Measurements from ENCODE around the gene GGA2.
"Not testable (repeated sequence)": the region's sequence is repeated elsewhere in the genome, so short reads cannot be mapped to it uniquely, and the experiment has no call there.

GGA2 gene

DNA sequence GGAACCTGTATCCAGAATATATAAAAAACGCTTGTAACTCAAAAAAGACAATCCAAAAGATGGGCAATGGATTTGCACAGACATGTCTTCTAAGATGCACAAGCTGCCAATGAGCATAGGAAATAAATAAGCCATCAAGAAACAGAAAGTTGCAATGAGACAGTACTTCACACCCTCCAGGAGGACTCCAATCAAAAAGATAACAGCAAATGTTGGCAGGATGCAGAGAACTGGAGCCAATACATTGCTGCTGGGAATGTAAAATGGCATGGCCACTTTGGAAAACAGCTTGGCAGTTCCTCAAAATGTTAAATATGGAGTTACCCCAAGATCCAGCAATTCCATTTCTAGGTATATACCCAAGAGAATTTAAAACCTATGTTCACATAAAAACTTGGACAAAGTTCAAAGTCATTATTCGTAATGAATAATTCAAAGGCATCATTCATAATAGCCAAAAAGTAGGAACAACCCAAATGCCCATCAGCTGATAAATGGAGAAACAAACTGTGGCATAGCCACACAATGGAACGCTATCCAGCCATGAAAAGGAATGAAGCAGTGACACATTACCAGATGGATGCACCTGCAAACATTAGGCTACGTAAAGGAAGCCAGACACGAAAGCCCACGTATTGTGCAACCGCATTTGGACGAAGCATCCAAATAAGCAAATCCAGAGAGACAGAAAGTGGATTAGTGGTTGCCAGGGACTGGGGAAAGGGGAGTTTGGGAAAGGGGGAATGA lies 25.6 kb downstream of the GGA2 start:
- in situ Hi-C loops (cut with HindIII; ENCODE audit: low pct_ligation_motif_present, low sequenced_read_pairs), result no loop called here
- DNase-seq, result no peak

DNA sequence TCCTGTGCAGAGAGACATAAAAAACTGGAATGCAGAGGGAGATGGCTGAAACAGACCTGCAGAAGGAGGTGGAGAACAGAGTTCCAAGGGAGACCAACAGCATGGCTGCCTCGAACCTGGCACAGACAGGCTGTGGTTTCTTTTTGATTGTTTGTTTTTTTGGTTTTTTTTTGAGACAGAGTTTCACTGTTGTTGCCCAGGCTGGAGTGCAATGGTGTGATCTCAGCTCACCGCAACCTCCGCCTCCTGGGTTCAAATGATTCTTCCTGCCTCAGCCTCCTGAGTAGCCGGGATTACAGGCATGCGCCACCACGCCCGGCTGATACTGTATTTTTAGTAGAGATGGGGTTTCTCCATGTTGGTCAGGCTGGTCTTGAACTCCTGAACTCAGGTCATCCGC lies 26.8 kb downstream of the GGA2 start:
- peaks cover 80% of the 10 kb centered on the region for H3K36me3 ChIP-seq (replicated peaks)
- in situ Hi-C loops (cut with HindIII; ENCODE audit: low pct_ligation_motif_present, low sequenced_read_pairs); H3K4me3 ChIP-seq (ENCODE audit: low read depth, low read length); H3K27me3 ChIP-seq (replicated peaks); H3K27ac ChIP-seq; DNase-seq: not testable (repeated sequence)

More for the DNA sequence above, 25.6 kb downstream of the GGA2 start:
- H3K27me3 ChIP-seq (replicated peaks), result no peaks in the 10 kb centered on the region
- H3K27ac ChIP-seq, result no peak overlapping the region
- H3K4me3 ChIP-seq (ENCODE audit: low read depth, low read length), result no peak overlapping the region
- TF ChIP-seq, protein P1, sequence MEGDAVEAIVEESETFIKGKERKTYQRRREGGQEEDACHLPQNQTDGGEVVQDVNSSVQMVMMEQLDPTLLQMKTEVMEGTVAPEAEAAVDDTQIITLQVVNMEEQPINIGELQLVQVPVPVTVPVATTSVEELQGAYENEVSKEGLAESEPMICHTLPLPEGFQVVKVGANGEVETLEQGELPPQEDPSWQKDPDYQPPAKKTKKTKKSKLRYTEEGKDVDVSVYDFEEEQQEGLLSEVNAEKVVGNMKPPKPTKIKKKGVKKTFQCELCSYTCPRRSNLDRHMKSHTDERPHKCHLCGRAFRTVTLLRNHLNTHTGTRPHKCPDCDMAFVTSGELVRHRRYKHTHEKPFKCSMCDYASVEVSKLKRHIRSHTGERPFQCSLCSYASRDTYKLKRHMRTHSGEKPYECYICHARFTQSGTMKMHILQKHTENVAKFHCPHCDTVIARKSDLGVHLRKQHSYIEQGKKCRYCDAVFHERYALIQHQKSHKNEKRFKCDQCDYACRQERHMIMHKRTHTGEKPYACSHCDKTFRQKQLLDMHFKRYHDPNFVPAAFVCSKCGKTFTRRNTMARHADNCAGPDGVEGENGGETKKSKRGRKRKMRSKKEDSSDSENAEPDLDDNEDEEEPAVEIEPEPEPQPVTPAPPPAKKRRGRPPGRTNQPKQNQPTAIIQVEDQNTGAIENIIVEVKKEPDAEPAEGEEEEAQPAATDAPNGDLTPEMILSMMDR (IDR thresholded peaks at IDR 0.05; ENCODE audit: low read depth, low read length, missing control alignments), result no peak
- H3K36me3 ChIP-seq (replicated peaks), result peaks cover 79% of the 10 kb centered on the region

DNA sequence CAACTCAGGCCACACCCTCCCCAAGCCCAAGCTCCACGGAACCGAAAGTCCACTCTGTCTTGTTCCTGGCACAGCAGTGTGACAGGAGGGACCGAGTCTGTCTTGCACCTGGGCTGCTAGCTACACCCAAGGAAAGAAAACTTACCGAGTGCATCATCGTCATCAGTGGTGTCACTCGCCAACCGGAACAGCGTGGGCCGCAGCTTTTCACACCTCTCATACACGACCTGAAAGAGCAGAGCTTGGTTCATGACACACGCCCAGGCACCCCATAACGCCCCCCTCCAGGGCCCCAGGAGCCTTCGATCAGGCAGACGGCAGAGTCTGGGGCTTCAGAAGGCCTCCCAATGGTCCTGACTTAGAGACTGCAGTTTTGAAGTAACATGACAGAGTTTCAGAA lies 27.5 kb downstream of the GGA2 start:
- Histone ChIP-seq H3K4me3 (ENCODE audit: low read depth, low read length) (no peak overlapping the region), H3K36me3 (replicated peaks) (peaks cover 77% of the 10 kb centered on the region), H3K27ac (no peak overlapping the region), H3K27me3 (replicated peaks) (no peaks in the 10 kb centered on the region)
- in situ Hi-C loops (cut with HindIII; ENCODE audit: low pct_ligation_motif_present, low sequenced_read_pairs), result no loop called here
- TF ChIP-seq, protein P1 (IDR thresholded peaks at IDR 0.05; ENCODE audit: low read depth, low read length, missing control alignments), result no peak
- no peak for DNase-seq

DNA sequence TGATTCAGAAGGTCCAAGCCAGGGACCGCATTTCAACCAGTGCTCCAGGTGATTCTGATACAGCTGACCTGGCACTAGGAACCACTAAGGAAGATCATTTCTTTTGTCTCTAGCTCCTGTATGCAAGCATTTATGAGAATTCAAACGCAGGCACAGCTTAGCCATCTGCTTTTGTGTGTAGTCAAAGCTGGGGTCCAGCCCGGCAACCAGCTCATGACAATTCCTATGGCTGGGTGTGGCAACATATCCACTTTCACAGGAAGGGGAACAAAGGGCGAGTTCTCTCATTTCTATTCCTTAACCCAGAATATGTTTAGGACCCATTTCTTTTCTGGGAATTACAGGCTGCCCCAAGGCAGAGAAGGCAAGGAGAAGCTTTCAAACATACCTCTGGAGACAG lies 30.0 kb downstream of the GGA2 start:
- H3K36me3 ChIP-seq (replicated peaks), result peaks cover 60% of the 10 kb centered on the region
- in situ Hi-C loops (cut with HindIII; ENCODE audit: low pct_ligation_motif_present, low sequenced_read_pairs), result no loop called here
- H3K4me3 ChIP-seq (ENCODE audit: low read depth, low read length), result no peak overlapping the region
- TF ChIP-seq, protein P1 (IDR thresholded peaks at IDR 0.05; ENCODE audit: low read depth, low read length, missing control alignments), result no peak
- no peak overlapping the region for H3K27ac ChIP-seq
- DNase-seq, result no peak
- no peaks in the 10 kb centered on the region for H3K27me3 ChIP-seq (replicated peaks)

DNA sequence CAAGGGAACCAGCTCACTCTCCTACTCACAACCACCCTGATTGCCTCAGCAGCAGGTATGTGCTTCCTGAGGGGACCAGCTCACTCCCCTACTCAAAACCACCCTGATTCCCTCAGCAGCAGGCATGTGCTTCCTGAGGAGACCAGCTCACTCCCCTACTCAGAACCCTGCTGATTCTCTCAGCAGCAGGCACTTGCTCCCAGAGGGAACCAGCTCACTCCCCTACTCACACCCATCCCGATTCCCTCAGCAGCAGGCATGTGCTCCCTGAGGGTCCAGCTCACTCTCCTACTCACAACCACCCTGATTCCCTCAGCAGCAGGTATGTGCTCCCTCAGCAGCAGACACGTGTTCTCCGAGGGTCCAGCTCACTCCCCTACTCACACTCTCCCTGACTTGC lies 31.2 kb downstream of the GGA2 start:
- no peak overlapping the region for H3K4me3 ChIP-seq (ENCODE audit: low read depth, low read length)
- H3K27ac ChIP-seq, result no peak overlapping the region
- H3K27me3 ChIP-seq (replicated peaks), result no peaks in the 10 kb centered on the region
- no peak for DNase-seq
- H3K36me3 ChIP-seq (replicated peaks), result peaks cover 53% of the 10 kb centered on the region
- TF ChIP-seq, protein P1 (IDR thresholded peaks at IDR 0.05; ENCODE audit: low read depth, low read length, missing control alignments), result no peak
- in situ Hi-C loops (cut with HindIII; ENCODE audit: low pct_ligation_motif_present, low sequenced_read_pairs), result no loop called here

DNA sequence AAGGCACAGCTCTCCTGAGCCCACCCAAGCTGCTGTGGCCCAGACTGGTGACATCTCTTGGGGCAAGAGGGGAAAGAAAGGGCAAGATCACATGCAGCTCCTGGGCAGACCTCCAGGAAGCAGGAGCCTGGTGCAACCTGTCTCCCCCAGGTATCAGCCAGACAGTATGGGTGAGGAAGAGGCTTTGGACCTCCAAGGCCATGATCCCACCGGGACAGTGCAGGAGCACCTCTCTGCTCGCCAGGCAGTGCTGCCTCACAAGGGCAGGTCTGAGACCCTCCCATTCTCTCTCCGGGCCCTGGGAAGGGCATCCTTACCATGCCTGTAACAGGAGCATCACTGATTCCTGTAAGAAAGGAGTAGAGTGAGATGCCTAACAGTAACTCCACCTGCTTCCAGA lies 31.7 kb downstream of the GGA2 start:
- no peak overlapping the region for H3K4me3 ChIP-seq (ENCODE audit: low read depth, low read length)
- TF ChIP-seq, protein P1 (IDR thresholded peaks at IDR 0.05; ENCODE audit: low read depth, low read length, missing control alignments), result no peak
- no peaks in the 10 kb centered on the region for H3K27me3 ChIP-seq (replicated peaks)
- H3K36me3 ChIP-seq (replicated peaks), result peaks cover 53% of the 10 kb centered on the region
- no peak for DNase-seq
- in situ Hi-C loops (cut with HindIII; ENCODE audit: low pct_ligation_motif_present, low sequenced_read_pairs), result no loop called here
- H3K27ac ChIP-seq, result no peak overlapping the region

Measured in brain microvascular endothelial cell (primary cell).